ENCODE data around the gene GTF3C5.

The GTF3C5 gene

DNA sequence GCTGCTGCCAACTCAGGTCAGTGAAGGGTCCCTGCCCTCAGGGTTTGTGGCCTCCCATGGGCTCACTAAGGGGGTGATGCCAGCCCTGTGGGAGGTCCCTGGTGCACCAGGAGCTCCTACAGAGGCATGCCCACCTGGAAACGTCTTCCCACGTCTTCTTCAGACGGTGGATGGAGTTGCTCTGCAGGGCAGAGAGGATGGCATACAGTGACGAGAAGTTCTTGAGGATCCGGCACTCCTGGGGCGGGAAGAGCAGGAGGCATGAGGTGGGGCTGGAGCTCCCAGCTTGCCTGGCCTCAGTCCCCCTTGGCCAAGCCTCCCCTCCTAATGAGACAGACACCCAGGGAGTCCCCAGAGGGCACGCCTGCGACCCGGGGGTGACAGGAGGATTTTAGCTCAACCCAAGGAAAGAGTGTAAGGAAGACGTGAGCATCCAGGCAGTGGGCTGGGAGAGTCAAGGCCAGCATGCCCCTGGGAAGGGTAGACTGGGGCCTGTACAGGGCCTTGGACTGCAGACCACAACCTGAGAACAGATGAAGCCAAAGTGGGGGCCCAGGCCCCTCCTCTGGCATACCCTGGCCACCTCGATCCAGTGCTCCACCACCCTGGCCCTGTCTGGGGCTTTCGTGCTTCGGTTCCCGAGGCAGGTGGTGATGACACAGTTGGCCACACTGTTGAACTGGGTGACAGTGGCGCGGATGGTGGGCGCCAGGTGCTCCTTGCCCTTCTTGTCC lies 75.9 kb downstream of the GTF3C5 start:
- no peak for DNase-seq (ENCODE audit: low read depth in 3 of 3, low spot score in 1 of 3)

DNA sequence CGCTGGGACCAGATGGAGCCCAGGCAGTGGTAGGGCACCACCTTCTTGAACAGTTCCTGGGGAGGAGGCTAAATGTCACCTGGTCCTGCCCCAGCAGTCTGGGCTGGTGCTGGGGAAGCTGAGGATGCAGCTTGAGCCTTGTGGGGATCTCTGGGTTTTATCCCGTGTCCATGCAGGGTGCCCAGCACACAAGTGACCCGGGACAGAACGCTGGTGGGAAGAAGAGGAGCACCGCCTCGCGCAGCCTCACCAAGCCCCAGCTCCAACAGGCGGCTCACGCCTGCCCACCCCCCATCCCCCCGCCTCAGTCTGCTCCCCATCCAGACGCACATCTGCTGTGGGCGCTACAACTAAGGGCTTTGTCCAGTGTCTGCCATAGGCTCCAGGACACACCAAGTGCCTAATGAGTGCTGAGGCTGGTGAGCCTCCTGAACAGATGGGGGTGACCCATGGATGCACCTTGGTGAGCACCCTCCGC lies 76.5 kb downstream of the GTF3C5 start:
- no peak for DNase-seq (ENCODE audit: low read depth in 3 of 3, low spot score in 1 of 3)

All from stimulated activated CD4-positive, alpha-beta T cell treated with anti-CD3 and anti-CD28 coated beads, TNF-alpha, amount 100 ng/mL, for 1 hour (primary cell).